Breast epithelium (tissue), 4 donors: ENCODE results near the gene HOXB13. TPM values are rescaled to one million over a fixed set of nuclear protein-coding genes. Genes with fewer than 3 reads are reported as not detected.

Source experiments
- DNase-seq, 2 donors: peaks; one replicate each; pipeline ENCODE4 v3.0.0-alpha.2; 2019; ENCODE audit warnings: low spot score in 2 of 2
- H3K27ac ChIP-seq, 2 donors: fragments of 200-600 bp; sonication (generic) in 1 of 2; one replicate each; pipeline ENCODE4 v1.5.1; 2016 to 2019; ENCODE audit warnings: mild to moderate bottlenecking in 1 of 2
- H3K27me3 ChIP-seq, 2 donors: fragments of 200-600 bp; sonication (generic) in 1 of 2; one replicate each; pipeline versions ENCODE4 v1.5.1 to v1.6.0; 2017 to 2019; ENCODE audit warnings: control low read depth in 1 of 2, mild to moderate bottlenecking in 1 of 2
- H3K36me3 ChIP-seq: fragments of 200-600 bp; one replicate; pipeline ENCODE4 v1.5.1; 2019
- H3K4me1 ChIP-seq, 2 donors: fragments of 200-600 bp; sonication (generic); one replicate each; pipeline ENCODE4 v1.5.1; 2016 to 2019; ENCODE audit warnings: control low read depth in 1 of 2
- H3K4me3 ChIP-seq, 3 donors: fragments of 200-600 bp; sonication (generic); 1 replicate in 2 of 3; 2 replicates in 1 of 3; pipeline ENCODE4 v1.5.1; 2016 to 2019; ENCODE audit warnings: mild to moderate bottlenecking in 3 of 3, moderate library complexity in 2 of 3
- H3K9me3 ChIP-seq, 2 donors: fragments of 200-600 bp; sonication (generic) in 1 of 2; one replicate each; pipeline ENCODE4 v1.5.1; 2016 to 2019; ENCODE audit warnings: control low read depth in 1 of 2
- CTCF ChIP-seq, 3 donors: fragments of 450-650 bp; IDR thresholded peaks; one replicate each; pipeline ENCODE4 v1.5.1; 2016 to 2017; ENCODE audit warnings: antibody characterized with exemption in 3 of 3, mild to moderate bottlenecking in 3 of 3, moderate library complexity in 3 of 3
- POLR2A ChIP-seq: fragments of 450-650 bp; IDR thresholded peaks from one replicate; pipeline ENCODE4 v1.6.1; 2016; ENCODE audit warnings: antibody characterized with exemption, mild to moderate bottlenecking, moderate library complexity
- POLR2AphosphoS5 ChIP-seq, 3 donors: sonication (generic); formaldehyde crosslinking; IDR thresholded peaks; one replicate each; pipeline ENCODE4 v1.6.1; 2017; ENCODE audit warnings: antibody characterized with exemption in 3 of 3
- intact Hi-C: fragments of 100-400 bp; cut with DNase I; formaldehyde crosslinking; loops from one replicate; pipeline ENCODE4 v1.15.1; 2023; ENCODE audit warnings: low total_unique reads
- total RNA-seq, 3 donors: library from RNA; depleted of rRNA; stranded (reverse); fragments of >200 nt; gene quantifications; one replicate each; pipeline ENCODE4 v1.1.0, GENCODE V29; 2016

HOXB13 gene
- total RNA-seq, 3 donors from 2014 or later, result 0.16 TPM; not detected in 2

GRCh38 chr17:48752399-48753288 is 24.1 kb upstream of the HOXB13 start:
- Histone ChIP-seq H3K4me1 (no peaks in the 10 kb centered on the region), H3K27me3 (peaks cover 18 to 98% of the 10 kb centered on the region in 2 donors), H3K4me3 (no peak overlapping the region), H3K36me3 (no peaks in the 10 kb centered on the region), H3K9me3 (no peaks in the 10 kb centered on the region), H3K27ac (no peak overlapping the region)
- intact Hi-C loops, result no loop called here
- no peak for DNase-seq
- no peak for TF ChIP-seq CTCF (IDR thresholded peaks at IDR 0.05)
- TF ChIP-seq POLR2AphosphoS5 (IDR thresholded peaks at IDR 0.05), result no peak

GRCh38 chr17:48751733-48752398 is 23.3 kb upstream of the HOXB13 start:
- Histone ChIP-seq H3K9me3 (no peaks in the 10 kb centered on the region), H3K36me3 (no peaks in the 10 kb centered on the region), H3K4me3 (no peak overlapping the region), H3K27me3 (peaks cover 19 to 100% of the 10 kb centered on the region in 2 donors), H3K27ac (no peak overlapping the region), H3K4me1 (no peaks in the 10 kb centered on the region)
- no peak for DNase-seq
- intact Hi-C loops, result no loop called here
- TF ChIP-seq CTCF (IDR thresholded peaks at IDR 0.05) (no peak), POLR2A (no peak), POLR2AphosphoS5 (IDR thresholded peaks at IDR 0.05) (no peak)

- H3K27me3 ChIP-seq, result peaks cover 19 to 100% of the 10 kb centered on the region in 2 donors
Observed at GRCh38 chr17:48751172-48751571, 22.6 kb upstream of the HOXB13 start.

GRCh38 chr17:48749621-48750553 is 21.3 kb upstream of the HOXB13 start:
- DNase-seq, result no peak
- Histone ChIP-seq H3K36me3 (no peaks in the 10 kb centered on the region), H3K4me3 (no peak overlapping the region), H3K4me1 (no peaks in the 10 kb centered on the region), H3K27ac (no peak overlapping the region), H3K27me3 (peaks cover 19 to 100% of the 10 kb centered on the region in 2 donors), H3K9me3 (no peaks in the 10 kb centered on the region)
- no peak for TF ChIP-seq POLR2AphosphoS5 (IDR thresholded peaks at IDR 0.05)
- no peak for TF ChIP-seq CTCF (IDR thresholded peaks at IDR 0.05)
- TF ChIP-seq POLR2A, result no peak
- intact Hi-C loops, result no loop called here

More at GRCh38 chr17:48751172-48751571, 22.6 kb upstream of the HOXB13 start:
- intact Hi-C loops, result no loop called here
- no peaks in the 10 kb centered on the region for H3K36me3 ChIP-seq
- no peaks in the 10 kb centered on the region for H3K4me1 ChIP-seq
- no peak for DNase-seq
- no peak for TF ChIP-seq POLR2A
- no peak for TF ChIP-seq CTCF (IDR thresholded peaks at IDR 0.05)
- no peak for TF ChIP-seq POLR2AphosphoS5 (IDR thresholded peaks at IDR 0.05)
- H3K4me3 ChIP-seq, result no peak overlapping the region
- no peak overlapping the region for H3K27ac ChIP-seq
- no peaks in the 10 kb centered on the region for H3K9me3 ChIP-seq
